Peyer's patch (tissue), 4 donors: ENCODE measurements around the gene NR6A1. TPM values are rescaled to one million over a fixed set of nuclear protein-coding genes. Genes with fewer than 3 reads are reported as not detected.

Experiments
- DNase-seq, 3 donors: peaks; one replicate each; pipeline ENCODE4 v3.0.0-alpha.2; 2017 to 2019
- H3K27ac ChIP-seq, 4 donors: fragments of 200-600 bp; sonication (generic); one replicate each; pipeline ENCODE4 v1.5.1; 2016 to 2019
- H3K27me3 ChIP-seq, 2 donors: fragments of 200-600 bp; sonication (generic); one replicate each; pipeline ENCODE4 v1.5.1; 2019
- H3K36me3 ChIP-seq, 3 donors: fragments of 200-600 bp; sonication (generic); one replicate each; pipeline ENCODE4 v1.5.1; 2016 to 2019
- H3K4me1 ChIP-seq, 4 donors: fragments of 200-600 bp; sonication (generic); one replicate each; pipeline ENCODE4 v1.5.1; 2016 to 2019
- H3K4me3 ChIP-seq, 4 donors: fragments of 200-600 bp; sonication (generic); 1 replicate in 3 of 4; 2 replicates in 1 of 4; pipeline ENCODE4 v1.5.1; 2016 to 2019; ENCODE audit warnings: mild to moderate bottlenecking in 1 of 4
- H3K9me3 ChIP-seq, 4 donors: fragments of 200-600 bp; sonication (generic); one replicate each; pipeline ENCODE4 v1.5.1; 2016 to 2019; ENCODE audit warnings: mild to moderate bottlenecking in 1 of 4
- POLR2A ChIP-seq, 2 donors: fragments of 450-650 bp; IDR thresholded peaks; one replicate each; pipeline ENCODE4 v1.5.1; 2017; ENCODE audit warnings: antibody characterized with exemption in 2 of 2, mild to moderate bottlenecking in 2 of 2, moderate library complexity in 2 of 2
- total RNA-seq, 4 donors: library from RNA; depleted of rRNA; stranded (reverse); fragments of >200 nt; gene quantifications; one replicate each; pipeline ENCODE4 v1.1.0, GENCODE V29; 2016
- TF ChIP-seq, protein P1 (sequence below), 6 experiments: fragments of 450-650 bp in 4 of 6; fragments of 200-600 bp in 2 of 6; sonication (generic) in 1 of 6; IDR thresholded peaks; one replicate each; pipeline ENCODE4 v1.5.1; 2017 to 2019; ENCODE audit warnings: antibody characterized with exemption in 6 of 6, mild to moderate bottlenecking in 3 of 6, moderate library complexity in 1 of 6

NR6A1 gene
- total RNA-seq, 4 donors from 2014 or later: 10.7 to 43.0 (median 28.1) TPM

DNA sequence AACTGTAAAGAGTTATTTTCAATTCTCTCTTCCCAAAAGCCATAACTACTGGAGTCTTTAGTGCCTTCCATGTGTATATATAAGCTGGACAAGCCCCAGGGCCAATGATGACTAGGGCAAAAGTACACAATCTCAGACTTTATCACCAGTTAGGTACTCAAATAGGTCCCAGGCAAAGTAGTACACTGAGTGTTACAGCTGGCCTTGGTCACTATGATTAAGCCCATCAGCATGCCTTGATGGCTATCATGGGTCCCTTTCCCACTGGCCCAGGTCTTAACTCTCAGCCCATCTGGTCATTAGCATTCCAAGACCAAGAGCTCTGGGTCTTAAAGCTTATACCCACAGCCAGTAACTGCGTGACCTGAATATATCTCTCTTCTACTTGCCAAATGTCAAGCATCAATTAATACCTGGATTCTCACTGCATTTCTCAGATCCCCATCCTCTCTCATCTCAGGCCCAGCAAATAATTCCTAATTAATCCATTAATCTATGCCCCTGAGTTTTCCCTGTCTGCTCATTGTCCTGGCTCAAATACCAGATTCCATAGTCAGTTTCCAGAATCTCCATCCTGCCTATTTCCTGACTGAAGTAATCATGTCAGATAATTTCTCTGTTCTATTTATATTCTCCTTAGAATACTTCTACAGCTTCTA lies 62.3 kb downstream of the NR6A1 start:
- DNase-seq: peak in 1 of 3 donors; percentile 49
- Histone ChIP-seq H3K27ac (no peak overlapping the region), H3K9me3 (no peaks in the 10 kb centered on the region), H3K27me3 (no peaks in the 10 kb centered on the region), H3K36me3 (no peaks in the 10 kb centered on the region), H3K4me3 (no peak overlapping the region), H3K4me1 (peaks cover 0 to 8% (median 0%) of the 10 kb centered on the region in 4 donors)
- no peak for TF ChIP-seq POLR2A (IDR thresholded peaks at IDR 0.05)
- TF ChIP-seq, protein P1, sequence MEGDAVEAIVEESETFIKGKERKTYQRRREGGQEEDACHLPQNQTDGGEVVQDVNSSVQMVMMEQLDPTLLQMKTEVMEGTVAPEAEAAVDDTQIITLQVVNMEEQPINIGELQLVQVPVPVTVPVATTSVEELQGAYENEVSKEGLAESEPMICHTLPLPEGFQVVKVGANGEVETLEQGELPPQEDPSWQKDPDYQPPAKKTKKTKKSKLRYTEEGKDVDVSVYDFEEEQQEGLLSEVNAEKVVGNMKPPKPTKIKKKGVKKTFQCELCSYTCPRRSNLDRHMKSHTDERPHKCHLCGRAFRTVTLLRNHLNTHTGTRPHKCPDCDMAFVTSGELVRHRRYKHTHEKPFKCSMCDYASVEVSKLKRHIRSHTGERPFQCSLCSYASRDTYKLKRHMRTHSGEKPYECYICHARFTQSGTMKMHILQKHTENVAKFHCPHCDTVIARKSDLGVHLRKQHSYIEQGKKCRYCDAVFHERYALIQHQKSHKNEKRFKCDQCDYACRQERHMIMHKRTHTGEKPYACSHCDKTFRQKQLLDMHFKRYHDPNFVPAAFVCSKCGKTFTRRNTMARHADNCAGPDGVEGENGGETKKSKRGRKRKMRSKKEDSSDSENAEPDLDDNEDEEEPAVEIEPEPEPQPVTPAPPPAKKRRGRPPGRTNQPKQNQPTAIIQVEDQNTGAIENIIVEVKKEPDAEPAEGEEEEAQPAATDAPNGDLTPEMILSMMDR (IDR thresholded peaks at IDR 0.05): no peak

DNA sequence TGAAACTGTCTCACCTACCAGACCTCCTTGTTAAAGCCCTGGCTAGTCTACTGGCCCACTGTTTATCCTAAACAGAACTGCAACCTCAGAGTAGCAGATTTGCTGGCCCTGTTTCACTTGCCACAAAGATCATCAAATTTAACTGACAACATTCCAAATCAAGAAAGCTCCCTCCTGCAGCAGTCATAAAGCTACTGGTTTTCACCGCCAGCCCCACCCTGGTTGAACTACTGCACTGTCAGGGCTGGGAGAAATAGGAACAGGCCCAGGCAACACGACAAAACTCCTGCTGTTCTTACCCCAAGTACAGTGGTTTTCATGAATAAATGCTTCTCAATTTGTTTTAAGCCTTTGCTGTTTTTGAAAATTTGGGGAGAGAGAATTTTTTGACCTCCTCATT lies 63.0 kb downstream of the NR6A1 start:
- no peak for DNase-seq
- Histone ChIP-seq H3K27me3 (no peaks in the 10 kb centered on the region), H3K4me3 (no peak overlapping the region), H3K9me3 (no peaks in the 10 kb centered on the region), H3K36me3 (no peaks in the 10 kb centered on the region), H3K27ac (peak overlapping the region in 1 of 4 donors; percentile 7), H3K4me1 (peaks cover 0 to 8% (median 0%) of the 10 kb centered on the region in 4 donors)
- no peak for TF ChIP-seq POLR2A (IDR thresholded peaks at IDR 0.05)
- TF ChIP-seq, protein P1 (IDR thresholded peaks at IDR 0.05): no peak

DNA sequence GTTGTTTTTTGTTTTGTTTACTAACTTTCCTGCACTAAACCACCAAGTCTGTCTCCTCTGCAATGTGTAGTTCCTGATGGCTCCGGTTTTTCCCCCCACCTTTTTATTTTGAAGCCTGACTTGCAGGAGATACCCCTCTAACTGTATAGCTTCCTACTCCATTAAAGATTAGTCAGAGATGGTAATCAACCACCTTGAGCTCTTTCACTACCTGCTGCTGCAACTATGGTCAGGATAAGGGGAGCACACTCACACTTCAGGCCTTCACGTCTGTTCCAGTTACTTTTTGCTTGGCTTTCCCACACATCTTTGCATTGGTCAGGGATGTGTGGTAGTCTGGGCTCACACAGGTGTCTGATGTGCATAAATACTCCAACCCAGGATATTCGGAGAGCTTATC lies 63.4 kb downstream of the NR6A1 start:
- Histone ChIP-seq H3K4me3 (no peak overlapping the region), H3K36me3 (no peaks in the 10 kb centered on the region), H3K4me1 (peaks cover 0 to 8% (median 0%) of the 10 kb centered on the region in 4 donors), H3K27ac (peak overlapping the region in 1 of 4 donors; percentile 7), H3K9me3 (no peaks in the 10 kb centered on the region), H3K27me3 (no peaks in the 10 kb centered on the region)
- DNase-seq: no peak
- no peak for TF ChIP-seq POLR2A (IDR thresholded peaks at IDR 0.05)
- TF ChIP-seq, protein P1 (IDR thresholded peaks at IDR 0.05): no peak

DNA sequence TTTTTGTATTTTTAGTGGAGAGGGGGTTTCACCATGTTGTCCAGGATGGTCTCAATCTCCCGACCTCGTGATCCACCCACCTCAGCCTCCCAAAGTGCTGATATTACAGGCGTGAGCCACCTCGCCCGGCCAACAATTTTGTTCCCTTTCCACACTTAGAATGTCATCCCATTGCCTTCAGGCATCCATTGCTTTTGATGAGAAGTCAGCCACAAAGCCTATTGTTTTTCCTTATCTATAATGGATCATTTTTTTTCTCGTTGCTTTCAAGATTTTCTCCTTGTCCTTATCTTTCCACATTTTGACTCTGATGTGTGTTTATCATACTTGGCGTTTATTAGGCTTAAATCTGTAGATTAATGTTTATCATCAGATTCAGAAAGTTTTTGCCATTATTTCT lies 64.4 kb downstream of the NR6A1 start:
- H3K27ac ChIP-seq: no peak overlapping the region
- DNase-seq: no peak

DNA sequence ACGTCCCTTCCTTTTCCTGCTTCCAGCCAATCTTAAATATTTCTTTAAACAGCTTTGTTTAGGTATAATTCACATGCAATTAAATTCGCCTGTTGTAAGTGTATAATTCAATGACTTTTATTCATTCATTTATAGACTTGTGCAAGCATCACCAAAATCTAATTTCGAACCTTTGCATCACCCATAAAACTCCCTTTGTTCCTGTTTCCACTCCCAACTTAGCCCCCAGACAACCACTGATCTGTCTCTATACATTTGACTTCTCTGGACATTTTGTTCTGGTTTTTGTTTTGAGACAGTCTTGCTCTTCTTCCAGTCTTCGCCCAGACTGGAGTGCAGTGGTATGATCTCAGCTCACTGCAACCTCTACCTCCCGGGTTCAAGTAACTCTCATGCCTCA lies 71.5 kb downstream of the NR6A1 start:
- no peaks in the 10 kb centered on the region for H3K9me3 ChIP-seq
- no peak for DNase-seq
- H3K27me3 ChIP-seq: no peaks in the 10 kb centered on the region
- TF ChIP-seq, protein P1 (IDR thresholded peaks at IDR 0.05): no peak
- TF ChIP-seq POLR2A (IDR thresholded peaks at IDR 0.05): no peak
- H3K27ac ChIP-seq: no peak overlapping the region
- no peaks in the 10 kb centered on the region for H3K36me3 ChIP-seq
- no peaks in the 10 kb centered on the region for H3K4me1 ChIP-seq
- H3K4me3 ChIP-seq: no peak overlapping the region

More for the DNA sequence above, 64.4 kb downstream of the NR6A1 start:
- Histone ChIP-seq H3K9me3 (no peaks in the 10 kb centered on the region), H3K36me3 (no peaks in the 10 kb centered on the region), H3K4me1 (peaks cover 0 to 8% (median 0%) of the 10 kb centered on the region in 4 donors), H3K4me3 (no peak overlapping the region), H3K27me3 (no peaks in the 10 kb centered on the region)
- TF ChIP-seq POLR2A (IDR thresholded peaks at IDR 0.05): no peak
- TF ChIP-seq, protein P1 (IDR thresholded peaks at IDR 0.05): no peak
